ENCODE results near the gene SLBP. TPM values are rescaled to one million over a fixed set of nuclear protein-coding genes. Genes with fewer than 3 reads are reported as not detected.

Gene SLBP
- total RNA-seq, 4 donors from 2014 or later: 36.9 to 59.1 (median 40.8) TPM

DNA sequence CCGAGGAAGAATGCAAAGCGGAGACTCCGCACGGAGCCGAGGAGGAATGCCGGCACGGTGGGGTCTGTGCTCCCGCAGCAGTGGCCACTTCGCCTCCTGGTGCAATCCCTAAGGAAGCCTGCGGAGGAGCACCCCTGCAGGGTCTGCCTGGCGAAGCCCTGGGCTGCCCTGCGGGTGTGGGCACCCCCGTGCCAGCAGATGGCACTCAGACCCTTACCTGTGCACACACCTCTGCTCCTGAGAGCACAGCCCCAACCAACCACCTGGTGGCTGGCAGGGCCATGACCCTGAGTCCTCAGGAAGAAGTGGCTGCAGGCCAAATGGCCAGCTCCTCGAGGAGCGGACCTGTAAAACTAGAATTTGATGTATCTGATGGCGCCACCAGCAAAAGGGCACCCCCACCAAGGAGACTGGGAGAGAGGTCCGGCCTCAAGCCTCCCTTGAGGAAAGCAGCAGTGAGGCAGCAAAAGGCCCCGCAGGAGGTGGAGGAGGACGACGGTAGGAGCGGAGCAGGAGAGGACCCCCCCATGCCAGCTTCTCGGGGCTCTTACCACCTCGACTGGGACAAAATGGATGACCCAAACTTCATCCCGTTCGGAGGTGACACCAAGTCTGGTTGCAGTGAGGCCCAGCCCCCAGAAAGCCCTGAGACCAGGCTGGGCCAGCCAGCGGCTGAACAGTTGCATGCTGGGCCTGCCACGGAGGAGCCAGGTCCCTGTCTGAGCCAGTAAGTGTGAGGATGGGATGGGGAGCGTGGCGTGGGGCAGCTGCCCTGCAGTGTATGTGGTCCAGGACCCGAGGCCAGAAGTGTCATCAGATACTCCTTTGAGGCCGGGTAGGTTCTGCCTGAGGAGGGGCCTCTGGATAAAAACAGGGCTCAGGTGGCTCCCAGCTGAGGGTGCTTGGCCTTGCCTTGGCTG lies 16.2 kb upstream of the SLBP start:
- H3K4me3 ChIP-seq: peak overlapping the region; percentile 13
- peaks cover 8% of the 10 kb centered on the region for H3K36me3 ChIP-seq
- peak overlapping the region; percentile 63 for H3K27ac ChIP-seq
- WGBS: 85% methylated on average over 30 of the region's 31 CpGs
- H3K27me3 ChIP-seq: no peaks in the 10 kb centered on the region
- no peaks in the 10 kb centered on the region for H3K9me3 ChIP-seq
- DNase-seq (ENCODE audit: low spot score in 2 of 2): peak in 1 of 2 donors; percentile 57
- TF ChIP-seq POLR2A (IDR thresholded peaks at IDR 0.05): no peak
- TF ChIP-seq POLR2AphosphoS5 (IDR thresholded peaks at IDR 0.05): no peak
- no peak for TF ChIP-seq EP300 (IDR thresholded peaks at IDR 0.05)
- TF ChIP-seq CTCF (IDR thresholded peaks at IDR 0.05): no peak
- H3K4me1 ChIP-seq: peaks cover 30% of the 10 kb centered on the region

DNA sequence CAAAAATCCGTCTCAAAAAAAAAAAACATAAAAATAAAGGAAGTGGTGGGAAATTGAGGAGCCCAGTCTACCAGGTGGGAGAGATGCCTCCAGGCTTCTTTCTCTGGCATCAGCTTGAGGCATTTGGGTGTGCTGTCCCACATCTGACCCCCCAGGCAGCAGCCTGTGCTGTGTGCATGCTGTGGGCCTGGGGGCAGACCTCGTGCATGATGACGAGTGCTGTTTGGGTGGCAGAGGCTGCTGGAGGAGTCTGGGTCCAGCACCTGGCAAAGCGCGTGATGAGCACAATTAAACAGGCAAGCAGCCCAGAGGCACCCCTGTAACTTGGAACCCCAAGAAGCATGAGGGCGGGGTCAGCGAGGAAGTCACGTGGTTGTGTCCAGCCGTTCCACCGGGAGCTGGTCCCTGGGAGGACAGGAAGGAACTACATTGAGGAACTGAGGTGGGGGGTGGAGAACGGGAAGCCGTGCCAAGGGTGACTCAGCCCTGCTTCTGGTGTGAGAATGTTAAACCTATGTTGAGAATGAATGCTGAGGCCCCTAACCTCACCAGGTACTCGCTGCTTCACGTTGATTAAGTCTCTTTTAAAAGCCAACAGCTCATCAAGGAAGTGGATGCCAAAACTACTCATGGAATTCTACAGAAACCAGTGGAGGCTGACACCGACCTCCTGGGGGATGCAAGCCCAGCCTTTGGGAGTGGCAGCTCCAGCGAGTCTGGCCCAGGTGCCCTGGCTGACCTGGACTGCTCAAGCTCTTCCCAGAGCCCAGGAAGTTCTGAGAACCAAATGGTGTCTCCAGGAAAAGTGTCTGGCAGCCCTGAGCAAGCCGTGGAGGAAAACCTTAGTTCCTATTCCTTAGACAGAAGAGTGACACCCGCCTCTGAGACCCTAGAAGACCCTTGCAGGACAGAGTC lies 15.3 kb upstream of the SLBP start:
- H3K27me3 ChIP-seq: no peaks in the 10 kb centered on the region
- DNase-seq (ENCODE audit: low spot score in 2 of 2): peak in 1 of 2 donors; percentile 78
- peaks cover 37% of the 10 kb centered on the region for H3K4me1 ChIP-seq
- peaks cover 8% of the 10 kb centered on the region for H3K36me3 ChIP-seq
- no peaks in the 10 kb centered on the region for H3K9me3 ChIP-seq
- TF ChIP-seq POLR2AphosphoS5 (IDR thresholded peaks at IDR 0.05): no peak
- no peak for TF ChIP-seq EP300 (IDR thresholded peaks at IDR 0.05)
- TF ChIP-seq CTCF (IDR thresholded peaks at IDR 0.05): no peak
- TF ChIP-seq POLR2A (IDR thresholded peaks at IDR 0.05): no peak
- 31% methylated on average over 7 of the region's 18 CpGs for WGBS
- H3K4me3 ChIP-seq: peak overlapping the region; percentile 13
- H3K27ac ChIP-seq: peak overlapping the region; percentile 63

- Histone ChIP-seq H3K27me3 (no peaks in the 10 kb centered on the region), H3K27ac (peak overlapping the region; percentile 63), H3K36me3 (peaks cover 6% of the 10 kb centered on the region), H3K4me3 (no peak overlapping the region), H3K4me1 (peaks cover 47% of the 10 kb centered on the region), H3K9me3 (no peaks in the 10 kb centered on the region)
- TF ChIP-seq EP300 (IDR thresholded peaks at IDR 0.05): no peak
- TF ChIP-seq CTCF (IDR thresholded peaks at IDR 0.05): peak; percentile 95 to 97
- no peak for TF ChIP-seq POLR2AphosphoS5 (IDR thresholded peaks at IDR 0.05)
- TF ChIP-seq POLR2A (IDR thresholded peaks at IDR 0.05): no peak
- 57% methylated on average over 10 of the region's 17 CpGs for WGBS
- DNase-seq (ENCODE audit: low spot score in 2 of 2): peak; percentile 93
Observed at GRCh38 chr4:1726146-1726934, 14.2 kb upstream of the SLBP start.

DNA sequence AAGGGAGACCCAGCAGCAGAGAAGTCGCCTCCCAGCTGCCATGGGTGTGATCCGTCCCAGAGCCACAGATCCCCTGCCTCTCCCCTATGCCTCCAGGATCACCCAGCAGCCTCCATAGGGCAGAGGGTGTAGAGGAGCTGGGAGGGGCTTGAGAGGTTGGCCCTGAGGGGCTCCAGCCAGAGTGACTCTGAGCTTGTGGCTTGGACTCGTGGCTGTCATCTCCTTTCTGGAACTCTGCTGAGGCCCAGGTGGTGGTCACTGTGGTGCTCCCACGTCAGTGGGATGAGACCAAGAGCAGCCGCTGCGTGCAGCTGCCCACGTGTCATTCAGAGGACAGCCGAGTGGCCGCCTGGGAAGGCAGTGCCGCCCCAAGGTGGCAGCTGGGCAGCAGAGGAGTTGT lies 13.4 kb upstream of the SLBP start:
- Histone ChIP-seq H3K4me1 (peaks cover 47% of the 10 kb centered on the region), H3K4me3 (no peak overlapping the region), H3K9me3 (no peaks in the 10 kb centered on the region), H3K27ac (no peak overlapping the region), H3K36me3 (no peaks in the 10 kb centered on the region), H3K27me3 (no peaks in the 10 kb centered on the region)
- TF ChIP-seq EP300 (IDR thresholded peaks at IDR 0.05) (no peak), POLR2AphosphoS5 (IDR thresholded peaks at IDR 0.05) (no peak), CTCF (IDR thresholded peaks at IDR 0.05) (no peak), POLR2A (IDR thresholded peaks at IDR 0.05) (no peak)
- DNase-seq (ENCODE audit: low spot score in 2 of 2): no peak
- 91% methylated on average over 3 of the region's 10 CpGs for WGBS
